Body of pancreas (tissue), 4 donors: ENCODE results near the gene EPC2. TPM values are rescaled to one million over a fixed set of nuclear protein-coding genes. Genes with fewer than 3 reads are reported as not detected.
"Not testable (repeated sequence)": the region's sequence is repeated elsewhere in the genome, so short reads cannot be mapped to it uniquely, and the experiment has no call there.

Experiments
- ATAC-seq: fragments of 150-250 bp; one replicate; pipeline ENCODE4 v1.9.1; 2016
- DNase-seq, 4 donors: peaks; one replicate each; pipeline ENCODE4 v3.0.0-alpha.2; 2019
- H3K27ac ChIP-seq, 4 donors: fragments of 200-600 bp; sonication (generic); 1 replicate in 3 of 4; 2 replicates in 1 of 4; pipeline versions ENCODE4 v1.5.1 to v1.6.1; 2016 to 2019; ENCODE audit warnings: mild to moderate bottlenecking in 1 of 4, mixed read lengths in 1 of 4, moderate library complexity in 1 of 4
- H3K27me3 ChIP-seq, 2 donors: fragments of 200-600 bp; sonication (generic); one replicate each; pipeline ENCODE4 v1.6.0; 2016; ENCODE audit warnings: mild to moderate bottlenecking in 1 of 2
- H3K36me3 ChIP-seq, 2 donors: fragments of 200-600 bp; sonication (generic); replicated peaks in 1 of 2; 2 replicates each; pipeline ENCODE4 v1.5.1; 2016; ENCODE audit warnings: low read depth in 2 of 2; ENCODE audit not compliant: insufficient read depth in 1 of 2
- H3K4me1 ChIP-seq: fragments of 200-600 bp; sonication (generic); one replicate; pipeline ENCODE4 v1.6.0; 2016
- H3K4me3 ChIP-seq, 2 donors: fragments of 200-600 bp; sonication (generic); 1 replicate in 1 of 2; 2 replicates in 1 of 2; pipeline ENCODE4 v1.5.1; 2016 to 2019
- H3K9me3 ChIP-seq, 3 donors: fragments of 200-600 bp; sonication (generic); 1 replicate in 2 of 3; 2 replicates in 1 of 3; pipeline ENCODE4 v1.5.1; 2016
- POLR2A ChIP-seq, 3 donors: fragments of 450-650 bp; IDR thresholded peaks; one replicate each; pipeline ENCODE4 v1.6.1; 2016; ENCODE audit warnings: antibody characterized with exemption in 3 of 3, mild to moderate bottlenecking in 2 of 3
- WGBS, 2 donors: methylation state at CpG; one replicate each; pipeline ENCODE4 v1.1.5; 2017; 5-methylcytosine and 5-hydroxymethylcytosine counted together
- intact Hi-C: fragments of 100-400 bp; cut with DNase I; formaldehyde crosslinking; loops from one replicate; pipeline ENCODE4 v1.15.1; 2023
- total RNA-seq, 2 donors: library from RNA; depleted of rRNA; stranded (reverse); fragments of >200 nt; gene quantifications; one replicate each; pipeline ENCODE4 v1.1.0, GENCODE V29; 2016
- TF ChIP-seq, protein P1 (sequence below), 7 experiments: fragments of 450-650 bp in 4 of 7; fragments of 200-600 bp in 3 of 7; sonication (generic) in 3 of 7; IDR thresholded peaks; one replicate each; pipeline ENCODE4 v1.5.1; 2016 to 2019; ENCODE audit warnings: antibody characterized with exemption in 7 of 7

EPC2 gene
- total RNA-seq, 2 donors from 2014 or later: 19.2 to 21.1 TPM

DNA sequence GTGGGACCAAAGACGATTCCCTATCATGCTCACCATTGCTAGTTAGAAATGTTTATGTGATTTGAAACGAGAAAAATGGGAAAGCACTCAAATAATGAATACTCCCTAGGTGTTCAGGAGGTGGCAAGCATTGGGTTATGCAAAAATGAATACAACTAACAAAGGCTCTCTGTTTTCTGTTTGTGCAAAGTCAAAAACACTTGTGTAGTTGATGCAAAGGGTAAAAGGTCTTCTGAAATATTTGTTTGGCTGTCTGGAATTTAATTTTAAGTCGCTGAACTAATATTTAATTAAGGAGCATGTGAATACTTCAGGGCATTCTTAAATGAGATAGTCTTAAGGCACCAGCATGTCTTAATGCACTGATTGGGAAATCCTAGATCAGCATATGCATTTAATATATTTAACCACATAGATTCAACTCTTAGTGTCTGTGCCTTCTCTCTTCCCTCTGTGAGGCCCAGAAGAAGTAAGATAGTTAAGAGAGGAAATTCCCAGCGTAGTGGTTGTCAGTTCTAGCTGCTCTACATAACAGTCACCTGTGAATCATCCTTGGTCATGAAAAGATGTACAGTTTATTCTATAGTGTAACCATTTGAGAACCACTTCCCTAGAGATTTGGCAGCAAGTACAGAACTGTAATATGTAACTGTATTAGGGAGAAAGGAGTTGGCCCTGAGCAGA is 111.9 kb downstream of the EPC2 start:
- 47 to 59% methylated on average over 4 of the region's 4 CpGs for WGBS, 2 donors

GRCh38 chr2:148764815-148765214 is 120.3 kb downstream of the EPC2 start:
- DNase-seq (no peak), ATAC-seq (no peak)
- 72 to 89% methylated on average over 3 of the region's 3 CpGs for WGBS, 2 donors
- TF ChIP-seq POLR2A (IDR thresholded peaks at IDR 0.05): no peak
- TF ChIP-seq, protein P1, sequence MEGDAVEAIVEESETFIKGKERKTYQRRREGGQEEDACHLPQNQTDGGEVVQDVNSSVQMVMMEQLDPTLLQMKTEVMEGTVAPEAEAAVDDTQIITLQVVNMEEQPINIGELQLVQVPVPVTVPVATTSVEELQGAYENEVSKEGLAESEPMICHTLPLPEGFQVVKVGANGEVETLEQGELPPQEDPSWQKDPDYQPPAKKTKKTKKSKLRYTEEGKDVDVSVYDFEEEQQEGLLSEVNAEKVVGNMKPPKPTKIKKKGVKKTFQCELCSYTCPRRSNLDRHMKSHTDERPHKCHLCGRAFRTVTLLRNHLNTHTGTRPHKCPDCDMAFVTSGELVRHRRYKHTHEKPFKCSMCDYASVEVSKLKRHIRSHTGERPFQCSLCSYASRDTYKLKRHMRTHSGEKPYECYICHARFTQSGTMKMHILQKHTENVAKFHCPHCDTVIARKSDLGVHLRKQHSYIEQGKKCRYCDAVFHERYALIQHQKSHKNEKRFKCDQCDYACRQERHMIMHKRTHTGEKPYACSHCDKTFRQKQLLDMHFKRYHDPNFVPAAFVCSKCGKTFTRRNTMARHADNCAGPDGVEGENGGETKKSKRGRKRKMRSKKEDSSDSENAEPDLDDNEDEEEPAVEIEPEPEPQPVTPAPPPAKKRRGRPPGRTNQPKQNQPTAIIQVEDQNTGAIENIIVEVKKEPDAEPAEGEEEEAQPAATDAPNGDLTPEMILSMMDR (IDR thresholded peaks at IDR 0.05): no peak
- intact Hi-C loops: no loop called here
- Histone ChIP-seq H3K36me3 (peaks cover 0 to 6% of the 10 kb centered on the region in 2 donors), H3K9me3 (no peaks in the 10 kb centered on the region), H3K27me3 (no peaks in the 10 kb centered on the region), H3K27ac (no peak overlapping the region), H3K4me3 (no peak overlapping the region), H3K4me1 (no peaks in the 10 kb centered on the region)

More for the DNA sequence above, 111.9 kb downstream of the EPC2 start:
- Histone ChIP-seq H3K4me3 (no peak overlapping the region), H3K27me3 (no peaks in the 10 kb centered on the region), H3K4me1 (no peaks in the 10 kb centered on the region), H3K9me3 (no peaks in the 10 kb centered on the region), H3K27ac (no peak overlapping the region), H3K36me3 (no peaks in the 10 kb centered on the region)
- intact Hi-C loops: no loop called here
- TF ChIP-seq, protein P1 (IDR thresholded peaks at IDR 0.05): no peak
- TF ChIP-seq POLR2A (IDR thresholded peaks at IDR 0.05): no peak
- no peak for DNase-seq
- ATAC-seq: no peak

DNA sequence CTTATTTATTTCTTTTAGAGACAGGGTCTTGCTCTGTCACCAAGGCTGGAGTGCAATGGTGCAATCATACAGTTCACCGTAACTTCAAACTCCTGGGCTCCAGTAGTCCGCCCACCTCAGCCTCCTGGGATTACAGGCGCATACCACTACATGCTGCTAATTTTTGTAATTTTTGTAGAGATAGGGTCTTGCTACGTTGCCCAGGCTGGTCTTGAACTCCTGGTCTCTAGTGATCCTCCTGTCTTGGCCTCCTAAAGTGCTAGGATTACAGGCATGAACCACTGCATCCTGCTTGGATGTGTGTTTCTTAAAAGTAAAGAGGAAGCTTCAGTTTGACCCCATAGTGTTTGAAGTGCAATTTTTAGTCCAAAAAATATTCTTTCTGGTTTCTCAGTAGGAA is 125.5 kb downstream of the EPC2 start:
- TF ChIP-seq, protein P1 (IDR thresholded peaks at IDR 0.05): no peak
- TF ChIP-seq POLR2A (IDR thresholded peaks at IDR 0.05): no peak
- no peak for DNase-seq
- ATAC-seq: no peak
- no peaks in the 10 kb centered on the region for H3K9me3 ChIP-seq
- no peaks in the 10 kb centered on the region for H3K27me3 ChIP-seq
- WGBS, 2 donors: 95 to 98% methylated on average over 4 of the region's 4 CpGs
- intact Hi-C loops: no loop called here
- peaks cover 0 to 7% of the 10 kb centered on the region in 2 donors for H3K36me3 ChIP-seq
- peaks cover 6% of the 10 kb centered on the region for H3K4me1 ChIP-seq
- H3K4me3 ChIP-seq: no peak overlapping the region
- H3K27ac ChIP-seq: no peak overlapping the region

DNA sequence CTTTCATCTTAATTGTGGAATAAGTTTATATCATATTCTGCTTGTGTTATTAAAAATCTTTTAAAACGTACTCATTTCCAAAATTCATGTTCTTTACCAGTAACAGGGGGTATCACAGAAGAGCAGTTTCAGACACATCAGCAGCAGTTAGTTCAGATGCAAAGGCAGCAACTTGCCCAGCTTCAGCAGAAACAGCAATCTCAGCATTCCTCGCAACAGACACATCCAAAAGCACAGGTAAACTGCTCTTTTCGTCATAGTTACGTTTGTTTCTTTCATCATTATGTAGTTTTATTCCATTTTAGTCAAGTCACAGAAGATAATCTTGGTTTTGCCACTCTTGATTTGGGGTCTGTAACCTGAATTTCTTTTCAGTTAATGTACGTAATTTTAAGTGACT is 137.0 kb downstream of the EPC2 start:
- DNase-seq (no peak), ATAC-seq (no peak)
- Histone ChIP-seq H3K36me3 (peaks cover 0 to 12% of the 10 kb centered on the region in 2 donors), H3K27ac (no peak overlapping the region), H3K4me3 (no peak overlapping the region), H3K4me1 (peaks cover 6% of the 10 kb centered on the region), H3K9me3 (no peaks in the 10 kb centered on the region), H3K27me3 (no peaks in the 10 kb centered on the region)
- 92 to 95% methylated on average over 5 of the region's 5 CpGs for WGBS, 2 donors
- TF ChIP-seq, protein P1 (IDR thresholded peaks at IDR 0.05): no peak
- no peak for TF ChIP-seq POLR2A (IDR thresholded peaks at IDR 0.05)
- intact Hi-C loops: no loop called here

GRCh38 chr2:148789059-148789458 is 144.5 kb downstream of the EPC2 start:
- Histone ChIP-seq H3K4me3 (no peak overlapping the region), H3K27me3 (no peaks in the 10 kb centered on the region), H3K36me3 (peaks cover 0 to 12% of the 10 kb centered on the region in 2 donors), H3K9me3 (no peaks in the 10 kb centered on the region), H3K4me1 (peaks cover 4% of the 10 kb centered on the region), H3K27ac (no peak overlapping the region)
- DNase-seq: no peak
- TF ChIP-seq POLR2A (IDR thresholded peaks at IDR 0.05): no peak
- TF ChIP-seq, protein P1 (IDR thresholded peaks at IDR 0.05): no peak
- intact Hi-C loops: no loop called here
- no peak for ATAC-seq

DNA sequence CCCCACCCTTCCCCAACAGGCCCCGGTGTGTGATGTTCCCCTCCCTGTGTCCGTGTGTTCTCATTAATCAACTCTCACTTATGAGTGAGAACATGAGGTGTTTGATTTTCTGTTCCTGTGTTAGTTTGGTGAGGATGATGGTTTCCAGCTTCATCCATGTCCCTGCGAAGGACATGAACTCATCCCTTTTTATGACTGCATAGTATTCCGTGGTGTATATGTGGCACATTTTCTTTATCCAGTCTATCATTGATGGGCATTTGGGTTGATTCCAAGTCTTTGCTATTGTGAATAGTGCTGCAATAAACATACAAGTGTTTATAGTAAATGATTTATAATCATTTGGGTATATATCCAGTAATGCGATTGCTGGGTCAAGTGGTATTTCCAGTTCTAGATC is 145.6 kb downstream of the EPC2 start:
- H3K4me3 ChIP-seq, H3K27me3 ChIP-seq, ATAC-seq, intact Hi-C loops, DNase-seq, H3K4me1 ChIP-seq, H3K9me3 ChIP-seq, H3K27ac ChIP-seq, H3K36me3 ChIP-seq: not testable (repeated sequence)
- WGBS, 2 donors: 93 to 97% methylated on average over 5 of the region's 5 CpGs
